Upper lobe of right lung (tissue), 1 donor: ENCODE measurements around the gene PRR18. TPM values are rescaled to one million over a fixed set of nuclear protein-coding genes. Genes with fewer than 3 reads are reported as not detected.

Experiments
- ATAC-seq: fragments of 200-7000 bp; cut with Tn5 transposase; one replicate; pipeline ENCODE4 v1.9.1; 2020; ENCODE audit warnings: mild to moderate bottlenecking, moderate library complexity
- DNase-seq: peaks from one replicate; pipeline ENCODE4 v3.0.0-alpha.2; 2020
- H3K27ac ChIP-seq: fragments of 200-600 bp; one replicate; pipeline ENCODE4 v1.8.0; 2022
- H3K27me3 ChIP-seq: fragments of 200-600 bp; one replicate; pipeline ENCODE4 v1.8.0; 2022; ENCODE audit warnings: mild to moderate bottlenecking
- H3K36me3 ChIP-seq: fragments of 200-600 bp; one replicate; pipeline ENCODE4 v1.8.0; 2022
- H3K4me1 ChIP-seq: fragments of 200-600 bp; one replicate; pipeline ENCODE4 v1.8.0; 2022
- H3K4me3 ChIP-seq: fragments of 200-600 bp; one replicate; pipeline ENCODE4 v1.8.0; 2022; ENCODE audit warnings: mild to moderate bottlenecking
- H3K9me3 ChIP-seq: fragments of 200-600 bp; one replicate; pipeline ENCODE4 v1.8.0; 2022
- CTCF ChIP-seq: fragments of 200-600 bp; IDR thresholded peaks from one replicate; pipeline ENCODE4 v1.8.0; 2022; ENCODE audit warnings: antibody characterized with exemption
- intact Hi-C: fragments of 100-400 bp; cut with DNase I; formaldehyde crosslinking; loops from one replicate; pipeline ENCODE4 v1.11.0; 2022
- total RNA-seq: library from RNA; stranded (reverse); fragmentation: NEBNext Ultra II Directional; extraction: Animal tissue kit (Norgen Biotek cat#: 25700); gene quantifications from one replicate; pipeline ENCODE4 v1.2.1, GENCODE V29; 2021
- donor health status: DM: no; HTN: yes; CAD: no; lungs with severe emphysema.

PRR18 gene
- total RNA-seq, 1 donor from 2014 or later: not detected

GRCh38 chr6:166306378-166307081 lies 1.7 kb downstream of the PRR18 start:
- no peak for DNase-seq
- ATAC-seq: peak; percentile 4

GRCh38 chr6:166305562-166306117 lies 2.6 kb downstream of the PRR18 start:
- H3K4me1 ChIP-seq: peaks cover 13% of the 10 kb centered on the region
- no peak overlapping the region for H3K27ac ChIP-seq
- no peak for TF ChIP-seq CTCF
- intact Hi-C loops: no loop called here
- DNase-seq (no peak), ATAC-seq (no peak)
- no peak overlapping the region for H3K4me3 ChIP-seq
- no peaks in the 10 kb centered on the region for H3K36me3 ChIP-seq
- H3K9me3 ChIP-seq: no peaks in the 10 kb centered on the region
- H3K27me3 ChIP-seq: peaks cover 57% of the 10 kb centered on the region

More at GRCh38 chr6:166306378-166307081, 1.7 kb downstream of the PRR18 start:
- Histone ChIP-seq H3K27me3 (peaks cover 57% of the 10 kb centered on the region), H3K4me3 (peak overlapping the region; percentile 21), H3K9me3 (no peaks in the 10 kb centered on the region), H3K36me3 (no peaks in the 10 kb centered on the region), H3K4me1 (peaks cover 13% of the 10 kb centered on the region), H3K27ac (no peak overlapping the region)
- intact Hi-C loops: no loop called here
- no peak for TF ChIP-seq CTCF

GRCh38 chr6:166304106-166304505 lies 4.1 kb downstream of the PRR18 start:
- Histone ChIP-seq H3K4me3 (no peak overlapping the region), H3K4me1 (peaks cover 13% of the 10 kb centered on the region), H3K27ac (no peak overlapping the region), H3K36me3 (no peaks in the 10 kb centered on the region), H3K9me3 (no peaks in the 10 kb centered on the region), H3K27me3 (peaks cover 53% of the 10 kb centered on the region)
- no peak for TF ChIP-seq CTCF
- intact Hi-C loops: no loop called here
- DNase-seq (no peak), ATAC-seq (no peak)

- intact Hi-C loops: no loop called here
- ATAC-seq: no peak
Measured at GRCh38 chr6:166301611-166302529, 6.3 kb downstream of the PRR18 start.

More at GRCh38 chr6:166301611-166302529, 6.3 kb downstream of the PRR18 start:
- H3K4me3 ChIP-seq: no peak overlapping the region
- H3K4me1 ChIP-seq: peaks cover under 1% of the 10 kb centered on the region
- DNase-seq: no peak
- no peak for TF ChIP-seq CTCF
- no peaks in the 10 kb centered on the region for H3K9me3 ChIP-seq
- peaks cover 44% of the 10 kb centered on the region for H3K27me3 ChIP-seq
- H3K36me3 ChIP-seq: no peaks in the 10 kb centered on the region
- H3K27ac ChIP-seq: no peak overlapping the region
